MM.1S (cell line): Measurements from ENCODE around the gene PGLYRP3.

Experiments
- DNase-seq: peaks from one replicate; pipeline ENCODE4 v3.0.0-alpha.2; 2015
- H2AFZ ChIP-seq: fragments of 300-600 bp; sonication (generic); 2 replicates; pipeline ENCODE4 v1.6.0; 2016; ENCODE audit warnings: antibody characterized with exemption, low read length
- H3F3A ChIP-seq: fragments of 300-600 bp; sonication (generic); 2 replicates; pipeline ENCODE4 v1.6.1; 2016; ENCODE audit warnings: mild to moderate bottlenecking, antibody characterized with exemption, low read length, moderate library complexity, mixed read lengths; ENCODE audit not compliant: insufficient read depth
- H3K27ac ChIP-seq: fragments of 300-600 bp; sonication (generic); 2 replicates; pipeline ENCODE4 v1.5.1; 2016; ENCODE audit warnings: mild to moderate bottlenecking, low read length
- H3K27me3 ChIP-seq: fragments of 300-600 bp; sonication (generic); replicated peaks from 2 replicates; pipeline ENCODE4 v1.6.0; 2016; ENCODE audit warnings: low read length; ENCODE audit not compliant: insufficient read depth
- H3K36me3 ChIP-seq: fragments of 300-600 bp; sonication (generic); replicated peaks from 2 replicates; pipeline ENCODE4 v1.6.1; 2016; ENCODE audit warnings: mild to moderate bottlenecking, low read length, mixed read lengths; ENCODE audit not compliant: insufficient read depth
- H3K4me1 ChIP-seq: fragments of 300-600 bp; sonication (generic); 2 replicates; pipeline ENCODE4 v1.6.1; 2016; ENCODE audit warnings: low read length, mixed read lengths
- H3K4me2 ChIP-seq: fragments of 300-600 bp; sonication (generic); 2 replicates; pipeline ENCODE4 v1.6.0; 2016; ENCODE audit warnings: low read depth, low read length
- H3K4me3 ChIP-seq: fragments of 300-600 bp; sonication (generic); 2 replicates; pipeline ENCODE4 v1.5.1; 2016; ENCODE audit warnings: low read length, mixed read lengths
- H3K79me2 ChIP-seq: fragments of 300-600 bp; sonication (generic); 2 replicates; pipeline ENCODE4 v1.6.1; 2016; ENCODE audit warnings: mixed run types, low read length, mixed read lengths
- H3K9ac ChIP-seq: fragments of 300-600 bp; sonication (generic); 2 replicates; pipeline ENCODE4 v1.6.1; 2016; ENCODE audit warnings: low read length, mixed read lengths
- H3K9me2 ChIP-seq: fragments of 300-600 bp; sonication (generic); replicated peaks from 2 replicates; pipeline ENCODE4 v1.6.1; 2016; ENCODE audit warnings: mild to moderate bottlenecking, low read length, mixed read lengths; ENCODE audit not compliant: insufficient read depth
- H3K9me3 ChIP-seq: fragments of 300-600 bp; sonication (generic); replicated peaks from 2 replicates; pipeline ENCODE4 v1.6.1; 2016; ENCODE audit warnings: mild to moderate bottlenecking, low read length, mixed read lengths; ENCODE audit not compliant: insufficient read depth
- H4K20me1 ChIP-seq: fragments of 300-600 bp; sonication (generic); 2 replicates; pipeline ENCODE4 v1.6.1; 2016; ENCODE audit warnings: mild to moderate bottlenecking, low read length, moderate library complexity, mixed read lengths; ENCODE audit not compliant: insufficient read depth
- CTCF ChIP-seq: fragments of 300-600 bp; sonication (generic); IDR thresholded peaks from 2 replicates; pipeline ENCODE4 v1.5.1; 2016; ENCODE audit warnings: antibody characterized with exemption, low read length, mixed read lengths
- EZH2 ChIP-seq: fragments of 300-600 bp; sonication (generic); optimal IDR thresholded peaks from 2 replicates; pipeline ENCODE3; 2017; ENCODE audit warnings: low read depth, mild to moderate bottlenecking, antibody characterized with exemption, low read length, mixed read lengths
- EZH2phosphoT487 ChIP-seq: fragments of 300-600 bp; sonication (generic); IDR thresholded peaks from 2 replicates; pipeline ENCODE4 v1.6.1; 2018; ENCODE audit warnings: antibody characterized with exemption, low read length

The PGLYRP3 gene

GRCh38 chr1:153341431-153341934 is 28.7 kb upstream of the PGLYRP3 start:
- no peak for DNase-seq
- H3K9me3 ChIP-seq: no peaks in the 10 kb centered on the region
- no peak overlapping the region for H3K27ac ChIP-seq
- H3K9me2 ChIP-seq: no peaks in the 10 kb centered on the region
- peaks cover 29% of the 10 kb centered on the region for H3K4me1 ChIP-seq
- no peaks in the 10 kb centered on the region for H3K27me3 ChIP-seq
- H3K4me2 ChIP-seq: no peak overlapping the region
- H3K36me3 ChIP-seq: no peaks in the 10 kb centered on the region
- no peaks in the 10 kb centered on the region for H3K79me2 ChIP-seq
- no peaks in the 10 kb centered on the region for H4K20me1 ChIP-seq
- peaks cover 10% of the 10 kb centered on the region; the same call in 1 of the 2 replicates for H3F3A ChIP-seq
- no peak for TF ChIP-seq CTCF
- TF ChIP-seq EZH2: no peak
- TF ChIP-seq EZH2phosphoT487: no peak
- H3K9ac ChIP-seq: no peak overlapping the region
- no peak overlapping the region for H2AFZ ChIP-seq
- no peak overlapping the region for H3K4me3 ChIP-seq

- H3K4me3 ChIP-seq: no peak overlapping the region
- H3K9me3 ChIP-seq: no peaks in the 10 kb centered on the region
- H3K4me2 ChIP-seq: no peak overlapping the region
- TF ChIP-seq EZH2: no peak
- TF ChIP-seq CTCF: no peak
- no peak for TF ChIP-seq EZH2phosphoT487
- H3F3A ChIP-seq: peaks cover 10% of the 10 kb centered on the region; the same call in 1 of the 2 replicates
- DNase-seq: no peak
- no peaks in the 10 kb centered on the region for H3K9me2 ChIP-seq
- no peak overlapping the region for H3K9ac ChIP-seq
- H3K27me3 ChIP-seq: no peaks in the 10 kb centered on the region
- no peak overlapping the region for H2AFZ ChIP-seq
- no peak overlapping the region for H3K27ac ChIP-seq
- H3K79me2 ChIP-seq: no peaks in the 10 kb centered on the region
- no peaks in the 10 kb centered on the region for H3K36me3 ChIP-seq
- no peaks in the 10 kb centered on the region for H4K20me1 ChIP-seq
- H3K4me1 ChIP-seq: peaks cover 21% of the 10 kb centered on the region
Observed at GRCh38 chr1:153340356-153340755, 27.6 kb upstream of the PGLYRP3 start.

- peaks cover 16% of the 10 kb centered on the region for H3K4me1 ChIP-seq
- no peak overlapping the region for H3K4me2 ChIP-seq
- H3K9ac ChIP-seq: no peak overlapping the region
- no peaks in the 10 kb centered on the region for H3K9me3 ChIP-seq
- H3K27me3 ChIP-seq: no peaks in the 10 kb centered on the region
- H2AFZ ChIP-seq: no peak overlapping the region
- no peak overlapping the region for H3K27ac ChIP-seq
- no peaks in the 10 kb centered on the region for H3K9me2 ChIP-seq
- no peaks in the 10 kb centered on the region for H3K36me3 ChIP-seq
- H4K20me1 ChIP-seq: no peaks in the 10 kb centered on the region
- DNase-seq: no peak
- no peaks in the 10 kb centered on the region for H3K79me2 ChIP-seq
- no peak overlapping the region for H3K4me3 ChIP-seq
- TF ChIP-seq EZH2: no peak
- TF ChIP-seq EZH2phosphoT487: no peak
- peaks cover 10% of the 10 kb centered on the region; the same call in 1 of the 2 replicates for H3F3A ChIP-seq
Observed at GRCh38 chr1:153339802-153340201, 27.1 kb upstream of the PGLYRP3 start.

GRCh38 chr1:153337980-153338853 is 25.5 kb upstream of the PGLYRP3 start:
- Histone ChIP-seq H3K27ac (no peak overlapping the region), H3K9me3 (no peaks in the 10 kb centered on the region), H3K27me3 (no peaks in the 10 kb centered on the region), H3K4me1 (peaks cover 2% of the 10 kb centered on the region), H3K79me2 (no peaks in the 10 kb centered on the region), H3K9me2 (no peaks in the 10 kb centered on the region), H3K9ac (no peak overlapping the region), H3K36me3 (no peaks in the 10 kb centered on the region), H4K20me1 (no peaks in the 10 kb centered on the region), H3F3A (0 out of 2 replicates have a peak, but pooled peaks cover under 1% of the 10 kb centered on the region), H3K4me3 (no peak overlapping the region), H2AFZ (no peak overlapping the region), H3K4me2 (no peak overlapping the region)
- DNase-seq: no peak
- TF ChIP-seq CTCF (no peak), EZH2 (no peak), EZH2phosphoT487 (no peak)
